Adrenal gland (tissue), 12 donors: ENCODE results near the gene WDR3. TPM values are rescaled to one million over a fixed set of nuclear protein-coding genes. Genes with fewer than 3 reads are reported as not detected.

ENCODE experiments used
- DNase-seq, 7 donors: peaks; one replicate each; pipeline ENCODE4 v3.0.0-alpha.2; 2019 to 2020
- H3K27ac ChIP-seq, 5 donors: fragments of 200-600 bp; sonication (generic) in 4 of 5; 1 replicate in 3 of 5; 2 replicates in 2 of 5; pipeline versions ENCODE4 v1.5.1 to v1.8.0; 2016 to 2020; ENCODE audit warnings: mild to moderate bottlenecking in 1 of 5
- H3K27me3 ChIP-seq: fragments of 200-600 bp; 2 replicates; pipeline ENCODE4 v1.8.0; 2021
- H3K36me3 ChIP-seq, 2 donors: fragments of 200-600 bp; replicated peaks in 1 of 2; 1 replicate in 1 of 2; 2 replicates in 1 of 2; pipeline versions ENCODE4 v1.5.1 to v1.8.0; 2018 to 2022
- H3K4me1 ChIP-seq, 2 donors: fragments of 200-600 bp; replicated peaks in 1 of 2; 1 replicate in 1 of 2; 2 replicates in 1 of 2; pipeline versions ENCODE4 v1.5.1 to v1.8.0; 2018 to 2021
- H3K4me3 ChIP-seq, 4 donors: fragments of 200-600 bp; sonication (generic) in 3 of 4; one replicate each; pipeline ENCODE4 v1.5.1; 2016 to 2018
- H3K9me3 ChIP-seq, 3 donors: fragments of 200-600 bp; sonication (generic) in 1 of 3; replicated peaks in 1 of 3; 1 replicate in 2 of 3; 2 replicates in 1 of 3; pipeline versions ENCODE4 v1.5.1 to v1.8.0; 2016 to 2021
- CTCF ChIP-seq, 6 experiments: fragments of 450-650 bp in 4 of 6; fragments of 200-600 bp in 2 of 6; sonication (generic) in 1 of 6; IDR thresholded peaks; 1 replicate in 5 of 6; 2 replicates in 1 of 6; pipeline versions ENCODE4 v1.5.1 to v1.8.0; 2016 to 2021; ENCODE audit warnings: antibody characterized with exemption in 6 of 6, mild to moderate bottlenecking in 2 of 6, moderate library complexity in 1 of 6
- POLR2A ChIP-seq, 2 donors: fragments of 450-650 bp; IDR thresholded peaks; one replicate each; pipeline ENCODE4 v1.6.1; 2017; ENCODE audit warnings: antibody characterized with exemption in 2 of 2, mild to moderate bottlenecking in 2 of 2, moderate library complexity in 1 of 2
- WGBS, 4 donors: extraction: QIAGEN DNeasy Blood & Tissue Kit in 2 of 4; methylation state at CpG; one replicate each; pipeline versions ENCODE4 v1.1.5 to v1.1.7; 2013 to 2017; 5-methylcytosine and 5-hydroxymethylcytosine counted together
- intact Hi-C, 2 donors: fragments of 100-400 bp; cut with DNase I; formaldehyde crosslinking; loops; one replicate each; pipeline versions ENCODE4 v1.14.1 to v1.15.0; 2022 to 2023
- polyA plus RNA-seq, 3 donors: library from polyadenylated mRNA; stranded (reverse); fragments of 200-250 nt in 2 of 3; fragments of 350-450 nt in 1 of 3; fragmentation: Illumina TruSeq in 1 of 3; extraction: RNeasy Lipid Tissue Mini Kit (QIAGEN cat#74804) in 1 of 3; gene quantifications; one replicate each; pipeline ENCODE4 v1.2.3, GENCODE V29; 2013 to 2014
- total RNA-seq, 9 donors: library from RNA; depleted of rRNA in 4 of 9; stranded (reverse); fragments of >200 nt in 4 of 9; fragments of 120-200 nt in 1 of 9; fragmentation: NEBNext Ultra II Directional in 1 of 9; extraction: Animal tissue kit (Norgen Biotek cat#: 25700) in 1 of 9; gene quantifications; one replicate each; pipeline versions ENCODE4 v1.1.0 to v1.2.4, GENCODE V29; 2013 to 2023
- donor health status: healthy with polysubstance abuse.
- donor health status: Bipolar disorder and iron deficiency.
- donor health status: DM: yes; HTN: yes; CAD: no.
- donor health status: DM: no; HTN: no; CAD: no.
- donor health status: DM: no; HTN: no; CAD: no.
- donor health status: DM: yes; HTN: yes; CAD: no.

Gene WDR3
- total and polyA plus RNA-seq, 12 donors, result 2.8 to 57.4 (median 27.8) TPM

DNA sequence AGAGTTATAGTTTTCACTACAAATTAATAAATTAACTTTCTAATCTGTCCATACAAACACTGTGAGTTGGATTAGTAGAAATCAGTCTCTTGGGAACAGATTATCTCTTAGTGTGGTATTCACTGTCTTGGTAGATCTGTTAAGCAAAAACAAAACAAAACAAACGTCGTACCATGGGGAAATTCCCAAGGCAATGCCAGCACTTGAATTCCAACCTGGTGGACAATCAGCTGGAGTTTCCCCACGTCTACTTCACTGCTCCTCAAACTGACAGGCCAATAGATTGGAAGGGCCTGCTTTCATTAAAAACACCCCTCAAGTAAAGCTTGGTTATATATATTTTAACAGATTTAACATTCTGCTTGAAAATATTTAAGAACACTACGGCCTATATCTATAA lies 32.0 kb upstream of the WDR3 start:
- peaks cover 0 to 7% of the 10 kb centered on the region in 2 donors for H3K4me1 ChIP-seq
- H3K27me3 ChIP-seq, result no peaks in the 10 kb centered on the region
- no peak overlapping the region for H3K4me3 ChIP-seq
- 58 to 61% (median 60%) methylated on average over 4 of the region's 4 CpGs for WGBS, 4 donors
- no peak overlapping the region for H3K27ac ChIP-seq
- intact Hi-C loops, result loop anchor here in 1 of 2 donors (10.0 kb wide), 1 partner anchor 363 kb away; no protein-coding TSS in a partner anchor
- TF ChIP-seq CTCF (IDR thresholded peaks at IDR 0.05), result no peak
- TF ChIP-seq POLR2A (IDR thresholded peaks at IDR 0.05), result no peak
- no peaks in the 10 kb centered on the region for H3K9me3 ChIP-seq
- no peak for DNase-seq
- H3K36me3 ChIP-seq, result peaks cover 0 to 32% of the 10 kb centered on the region in 2 donors

GRCh38 chr1:117899801-117900200 lies 29.7 kb upstream of the WDR3 start:
- H3K4me3 ChIP-seq, result no peak overlapping the region
- no peak overlapping the region for H3K27ac ChIP-seq
- no peak for DNase-seq
- H3K36me3 ChIP-seq, result peaks cover 0 to 50% of the 10 kb centered on the region in 2 donors
- no peaks in the 10 kb centered on the region for H3K9me3 ChIP-seq
- intact Hi-C loops, result loop anchor here in 1 of 2 donors (10.0 kb wide), 1 partner anchor 365 kb away; no protein-coding TSS in a partner anchor
- TF ChIP-seq POLR2A (IDR thresholded peaks at IDR 0.05), result no peak
- no peak for TF ChIP-seq CTCF (IDR thresholded peaks at IDR 0.05)
- H3K27me3 ChIP-seq, result no peaks in the 10 kb centered on the region
- peaks cover 0 to 2% of the 10 kb centered on the region in 2 donors for H3K4me1 ChIP-seq
- WGBS, 4 donors, result 91 to 100% (median 94%) methylated on average over 1 of the region's 1 CpG

DNA sequence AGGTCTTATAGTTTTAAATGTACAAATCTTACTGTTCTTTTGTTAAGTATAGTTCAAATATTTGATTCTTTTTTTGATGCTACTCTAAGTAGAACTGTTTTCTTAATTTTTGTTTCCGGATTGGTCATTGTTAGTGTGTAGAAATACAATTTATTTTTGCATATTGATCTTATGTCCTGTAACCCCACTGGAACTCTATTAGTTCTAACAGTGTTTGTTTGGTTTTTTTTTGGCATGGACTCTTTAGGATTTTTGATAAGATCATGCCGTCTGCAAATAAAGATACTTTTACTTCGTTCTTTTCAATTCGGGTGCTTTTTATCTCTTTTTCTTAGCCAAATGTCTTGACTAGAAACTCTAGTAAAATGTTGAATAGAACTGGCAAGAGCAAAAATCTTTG lies 26.6 kb upstream of the WDR3 start:
- DNase-seq, result no peak
- 92 to 98% (median 93%) methylated on average over 4 of the region's 4 CpGs for WGBS, 4 donors
- intact Hi-C loops, result no loop called here
- Histone ChIP-seq H3K4me1 (no peaks in the 10 kb centered on the region), H3K27ac (no peak overlapping the region), H3K4me3 (no peak overlapping the region), H3K36me3 (peaks cover 0 to 48% of the 10 kb centered on the region in 2 donors), H3K27me3 (no peaks in the 10 kb centered on the region), H3K9me3 (no peaks in the 10 kb centered on the region)
- TF ChIP-seq CTCF (IDR thresholded peaks at IDR 0.05), result no peak
- TF ChIP-seq POLR2A (IDR thresholded peaks at IDR 0.05), result no peak

DNA sequence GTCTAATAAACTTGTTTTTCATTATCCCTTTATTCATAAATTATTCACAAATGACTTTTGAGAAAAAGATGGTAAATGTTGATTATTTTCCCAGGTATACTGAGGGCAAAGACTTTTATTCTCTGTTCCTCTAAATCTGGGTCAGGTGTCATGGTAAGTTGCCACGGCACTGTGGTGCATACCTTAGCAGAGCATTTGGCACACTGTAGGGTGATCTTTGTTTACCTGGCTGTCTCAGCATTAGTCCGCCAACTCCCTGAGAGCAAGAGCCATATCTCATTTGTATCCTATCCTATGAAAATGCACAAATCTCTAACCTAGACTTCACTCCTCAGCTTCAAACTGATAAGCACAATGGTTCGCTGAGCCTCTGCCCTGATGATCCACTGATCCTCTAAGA lies 25.1 kb upstream of the WDR3 start:
- H3K9me3 ChIP-seq, result no peaks in the 10 kb centered on the region
- intact Hi-C loops, result no loop called here
- peaks cover 0 to 38% of the 10 kb centered on the region in 2 donors for H3K36me3 ChIP-seq

More for the DNA sequence above, 25.1 kb upstream of the WDR3 start:
- Histone ChIP-seq H3K27me3 (no peaks in the 10 kb centered on the region), H3K4me3 (no peak overlapping the region), H3K27ac (no peak overlapping the region), H3K4me1 (no peaks in the 10 kb centered on the region)
- 92 to 99% (median 96%) methylated on average over 3 of the region's 3 CpGs for WGBS, 4 donors
- TF ChIP-seq POLR2A (IDR thresholded peaks at IDR 0.05) (no peak), CTCF (IDR thresholded peaks at IDR 0.05) (no peak)
- DNase-seq, result no peak
